GM18507 (cell line): ENCODE results near the gene VPS13C.

Experiments
- DNase-seq: peaks from one replicate; pipeline ENCODE4 v3.0.0; 2011; ENCODE audit warnings: low read depth; ENCODE audit not compliant: insufficient read length; ENCODE audit errors: extremely low spot score
- FAIRE-seq: peaks from 2 replicates; lab custom pipeline; 2011; peaks lifted over from hg19 to GRCh38; lab: Jason Lieb, UNC

VPS13C gene

DNA sequence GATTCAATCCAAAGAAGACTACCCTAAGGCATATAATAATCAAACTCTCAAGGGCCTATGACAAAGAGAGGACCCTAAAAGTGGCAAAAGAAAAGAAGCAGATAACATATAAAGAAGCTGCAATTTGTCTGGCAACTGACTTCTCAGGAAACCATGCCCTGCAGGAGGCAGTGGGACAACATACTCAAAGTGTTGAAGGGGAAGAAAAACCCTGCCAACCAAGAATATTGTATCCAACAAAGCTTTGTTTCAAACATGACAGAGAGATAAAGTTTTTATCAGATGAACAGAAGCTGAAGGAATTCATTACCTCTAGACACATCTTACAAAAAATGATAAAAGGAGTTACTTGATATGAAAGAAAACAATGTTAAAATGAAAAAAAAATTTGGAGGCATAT, 167.1 kb downstream of the VPS13C start:
- no peak for FAIRE-seq

DNA sequence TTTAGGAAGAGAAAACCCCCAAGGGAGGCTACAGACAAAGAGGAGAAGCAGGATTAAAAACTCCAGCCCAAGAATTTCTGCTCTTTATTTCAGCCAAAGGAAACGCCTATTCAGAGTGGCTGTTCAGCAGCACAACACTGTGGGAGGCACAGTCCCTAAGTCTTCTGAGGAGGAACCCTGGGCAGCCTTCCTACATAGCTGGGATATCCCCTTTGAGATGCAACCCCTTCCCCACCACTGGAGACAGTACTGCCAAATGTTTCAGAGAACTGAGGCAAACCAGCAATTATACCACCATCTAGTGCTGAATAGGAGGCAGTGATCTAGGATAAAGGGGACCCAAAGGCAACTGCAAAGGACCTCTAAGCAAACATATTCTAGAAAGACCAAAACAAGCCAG, 168.1 kb downstream of the VPS13C start:
- DNase-seq (no peak), FAIRE-seq (no peak)

More for the DNA sequence above, 167.1 kb downstream of the VPS13C start:
- no peak for DNase-seq

DNA sequence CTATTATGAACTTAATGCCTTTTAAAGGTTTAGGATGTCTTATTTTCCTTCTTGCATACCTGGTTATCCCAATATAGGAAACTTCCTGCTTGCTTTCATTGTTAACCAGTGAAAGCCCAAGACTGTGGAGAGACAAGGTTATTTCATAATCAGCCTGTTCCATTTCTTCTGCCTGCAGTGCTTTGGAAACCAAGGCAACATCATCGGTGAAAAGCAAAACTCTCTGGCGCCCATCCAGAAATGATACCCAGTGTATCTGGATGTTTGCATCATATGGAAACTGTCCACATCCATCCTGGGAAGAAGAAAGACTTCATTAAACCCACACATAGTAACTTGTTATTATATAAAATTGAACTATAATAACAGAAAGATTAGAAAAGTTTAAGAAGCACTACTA, 170.1 kb downstream of the VPS13C start:
- DNase-seq = no peak
- no peak for FAIRE-seq

DNA sequence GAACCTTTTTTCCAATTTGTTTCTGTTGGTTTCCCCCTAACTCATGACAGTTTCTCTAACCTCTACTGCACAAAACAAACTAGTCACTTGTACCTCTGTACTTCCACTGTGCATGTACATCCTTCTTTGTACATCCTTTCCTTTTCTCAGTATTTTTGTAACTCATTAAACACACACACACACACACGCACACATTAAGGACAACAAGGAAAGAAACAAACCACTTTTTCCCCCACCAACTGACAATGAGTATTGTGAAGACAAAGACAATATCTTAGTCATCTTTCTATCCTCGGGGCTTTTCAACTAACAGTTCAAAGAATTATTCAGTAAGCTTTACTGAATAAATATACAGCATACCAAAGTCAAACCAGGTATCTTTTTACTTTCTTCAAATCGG, 170.5 kb downstream of the VPS13C start:
- DNase-seq (no peak), FAIRE-seq (peak; percentile 48)

DNA sequence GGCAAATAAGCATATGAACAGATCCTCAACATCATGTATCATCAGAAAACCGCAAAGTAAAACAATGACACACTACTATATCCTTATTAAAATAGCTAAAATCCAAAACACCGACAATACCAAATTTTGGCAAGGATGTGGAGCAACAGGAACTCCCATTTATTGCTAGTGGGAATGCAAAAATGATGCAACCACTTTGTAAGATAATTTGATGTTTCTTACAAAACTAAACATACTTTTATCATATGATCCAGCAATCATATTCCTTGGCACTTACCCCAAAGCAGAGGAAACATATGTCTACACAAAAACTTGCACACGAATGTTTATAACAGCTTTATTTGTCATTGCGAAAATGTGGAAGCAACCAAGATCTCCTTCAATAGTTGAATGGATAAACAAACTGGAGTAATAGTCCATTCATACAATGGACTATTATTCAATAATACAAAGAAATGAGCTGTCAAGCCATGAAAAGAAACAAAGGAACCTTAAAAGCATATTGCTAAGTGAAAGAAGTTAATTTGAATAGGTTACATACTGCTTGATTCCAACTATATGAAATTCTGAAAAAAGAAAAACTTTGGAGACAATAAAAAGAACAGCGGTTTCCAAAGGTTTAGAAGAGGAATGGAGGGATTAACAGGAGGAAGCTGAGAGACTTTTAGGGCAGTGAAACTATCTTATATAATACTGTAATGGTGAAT, 172.0 kb downstream of the VPS13C start:
- no peak for FAIRE-seq
- DNase-seq = no peak

DNA sequence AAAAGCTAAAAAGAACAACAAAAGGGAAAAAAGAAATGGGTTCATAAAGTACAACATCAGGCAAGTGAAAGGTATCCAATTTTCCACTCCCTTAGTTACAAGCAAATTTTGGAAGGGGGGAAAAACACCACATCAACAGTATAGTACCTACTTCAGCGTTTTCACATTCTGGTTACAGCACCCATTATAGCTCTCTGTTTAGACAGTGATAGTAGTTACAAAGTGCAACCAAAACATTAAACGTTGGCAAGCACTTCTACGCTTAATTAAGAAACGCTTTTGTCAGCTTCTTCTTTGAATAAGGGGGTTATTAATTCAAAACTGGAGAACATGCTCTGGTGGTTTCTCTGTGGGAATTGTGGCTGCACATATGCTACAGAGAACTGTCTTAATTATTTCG, 180.2 kb downstream of the VPS13C start:
- no peak for FAIRE-seq
- DNase-seq = no peak

DNA sequence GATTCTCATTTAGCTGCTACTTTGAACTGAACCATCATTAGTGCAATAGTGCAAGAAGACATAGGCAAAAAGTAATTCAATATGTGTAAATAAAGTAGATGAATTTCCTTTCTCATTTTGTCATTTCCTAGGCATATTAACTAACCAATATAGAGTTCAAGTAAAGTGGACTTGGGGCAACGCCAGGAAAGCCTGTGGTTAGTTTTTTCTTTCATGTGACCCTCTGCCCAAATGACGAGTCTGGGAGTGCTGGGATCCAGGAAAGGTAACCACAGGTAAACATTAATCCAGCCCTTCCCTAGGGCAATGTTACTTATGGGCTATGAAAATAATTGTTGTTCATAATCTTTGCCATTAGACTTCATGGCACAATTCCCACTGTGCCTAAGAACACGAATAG, 181.0 kb downstream of the VPS13C start:
- FAIRE-seq (no peak), DNase-seq (no peak)

DNA sequence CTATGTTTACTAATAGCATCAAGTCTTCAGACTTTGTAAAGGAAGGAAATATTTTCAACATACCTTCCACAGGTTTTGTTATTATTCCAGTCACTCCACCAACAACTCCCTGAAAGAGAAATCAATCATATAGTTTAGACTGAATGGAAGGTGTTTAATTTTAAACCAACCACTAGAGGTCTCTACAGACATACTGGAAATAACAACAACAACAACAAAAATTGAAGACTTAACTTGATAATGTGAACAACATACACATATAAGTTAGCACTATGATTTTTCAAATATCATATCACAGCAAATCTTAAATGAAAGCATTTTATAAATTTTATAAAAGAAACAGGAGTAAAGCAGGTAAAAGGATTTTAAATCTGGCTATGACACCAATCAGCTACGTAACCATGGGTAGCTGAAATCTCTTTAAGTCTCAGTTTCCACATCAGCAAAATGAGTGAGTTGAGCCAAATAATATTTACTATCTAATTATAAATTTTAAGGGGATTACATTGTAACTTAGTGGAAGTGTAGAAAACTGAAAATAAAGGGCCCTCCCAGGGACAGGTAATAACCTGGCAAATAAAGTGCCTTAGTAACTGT, 188.2 kb downstream of the VPS13C start:
- FAIRE-seq (peak; percentile 51), DNase-seq (no peak)

DNA sequence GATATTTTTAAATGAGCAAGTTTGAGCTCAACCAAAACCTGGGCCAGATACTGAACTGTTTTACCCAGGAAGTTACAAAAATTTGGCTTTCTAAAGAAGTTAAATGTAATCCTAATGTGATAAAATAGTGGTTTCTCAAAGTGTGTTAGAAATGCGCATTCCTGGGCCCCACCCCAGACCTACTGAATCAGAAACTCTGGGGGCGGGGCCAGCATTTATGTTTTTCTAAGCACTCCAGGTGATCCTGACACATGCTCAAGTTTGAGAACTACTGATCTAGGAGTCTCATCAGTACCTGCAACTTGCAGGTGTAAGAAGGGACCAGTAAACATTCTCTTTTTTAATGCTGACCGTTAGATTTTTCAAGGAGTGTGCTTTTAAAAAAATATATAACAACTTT, 190.6 kb downstream of the VPS13C start:
- DNase-seq (no peak), FAIRE-seq (no peak)

DNA sequence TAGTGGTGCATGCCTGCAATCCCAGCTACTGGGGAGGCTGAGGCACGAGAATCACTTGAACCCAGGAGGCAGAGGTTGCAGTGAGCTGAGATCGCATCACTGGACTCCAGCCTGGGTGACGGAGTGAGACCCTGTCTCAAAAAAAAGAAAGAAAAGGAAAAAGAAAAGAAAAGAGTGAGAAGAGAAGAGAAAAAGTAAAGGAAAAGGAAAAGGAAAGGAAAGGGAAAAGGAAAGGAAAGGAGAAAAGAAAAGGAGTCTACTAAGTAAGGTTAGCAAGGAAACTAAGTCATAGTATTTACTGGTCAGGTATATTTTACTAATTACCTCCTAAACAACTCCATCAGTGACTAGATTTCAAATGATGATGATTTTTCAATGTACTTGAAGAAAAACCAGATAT, 198.3 kb downstream of the VPS13C start:
- FAIRE-seq (no peak), DNase-seq (no peak)

DNA sequence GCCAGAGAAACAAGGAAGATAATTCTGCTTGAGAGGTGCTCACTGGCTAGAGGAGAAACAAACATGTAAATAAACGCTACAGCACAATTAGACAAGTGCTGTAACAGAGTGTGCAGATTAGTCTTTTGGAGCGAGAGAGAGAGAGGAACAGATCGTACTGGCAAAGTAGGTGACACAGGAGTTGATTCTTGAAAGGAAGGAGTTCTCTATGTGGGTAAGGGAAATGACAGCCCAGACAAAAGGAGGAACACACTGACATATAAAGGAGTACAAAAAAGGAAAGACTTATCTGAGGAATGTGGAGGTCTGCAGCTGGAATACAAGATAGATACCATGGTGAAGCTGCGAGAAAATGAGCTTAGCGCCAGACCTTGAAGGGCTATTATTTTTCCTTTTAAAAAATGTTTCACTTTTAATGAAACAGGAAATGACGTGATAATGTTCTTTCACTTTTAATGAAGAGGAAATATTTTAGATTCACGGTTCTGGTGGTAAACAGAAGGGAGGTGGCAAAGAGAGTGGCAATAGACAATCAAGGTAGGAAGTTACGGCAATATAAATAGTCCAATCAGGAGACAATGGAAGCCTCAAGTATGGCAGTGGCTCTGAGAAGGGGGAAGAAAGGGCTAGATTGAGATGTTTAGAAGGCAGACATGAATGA, 202.9 kb downstream of the VPS13C start:
- DNase-seq = no peak
- peak; percentile 70 for FAIRE-seq

DNA sequence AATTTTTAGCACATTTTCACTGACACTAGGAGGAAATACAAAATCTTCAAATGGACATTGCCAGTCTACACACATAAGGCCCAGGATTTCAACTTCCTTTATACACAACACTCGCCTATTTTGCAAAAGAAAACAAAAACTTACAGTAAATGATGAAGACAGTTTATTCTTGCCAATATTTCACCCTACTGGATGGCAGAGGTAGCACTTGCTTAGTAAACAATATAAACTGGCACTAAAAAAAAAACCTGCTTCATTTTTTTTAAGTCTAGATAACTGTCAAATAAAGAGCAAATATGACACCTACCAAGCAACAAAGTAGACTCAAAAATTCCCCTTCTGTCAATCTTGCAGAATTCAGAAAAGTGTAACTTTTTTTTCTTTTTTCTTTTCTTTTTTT, 204.0 kb downstream of the VPS13C start:
- DNase-seq (no peak), FAIRE-seq (no peak)

DNA sequence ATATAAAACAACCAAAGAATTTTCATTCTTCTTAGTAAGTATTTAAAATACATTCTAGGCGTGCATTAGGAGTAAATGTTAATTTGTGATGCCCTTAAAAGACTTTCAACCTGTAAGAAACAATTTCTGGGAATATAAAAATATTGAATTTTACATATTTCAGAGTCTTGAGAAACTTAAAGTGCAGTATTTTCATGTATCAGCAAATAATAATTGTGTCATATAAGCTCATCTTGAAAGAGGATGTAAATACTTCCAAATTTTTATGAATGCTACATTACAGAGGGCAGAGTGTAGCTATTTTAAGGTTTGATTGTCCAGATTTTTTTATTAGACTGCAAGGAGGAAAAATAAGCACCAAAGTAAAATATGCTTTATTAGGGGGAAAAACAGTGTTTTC, 207.1 kb downstream of the VPS13C start:
- no peak for FAIRE-seq
- DNase-seq = no peak

DNA sequence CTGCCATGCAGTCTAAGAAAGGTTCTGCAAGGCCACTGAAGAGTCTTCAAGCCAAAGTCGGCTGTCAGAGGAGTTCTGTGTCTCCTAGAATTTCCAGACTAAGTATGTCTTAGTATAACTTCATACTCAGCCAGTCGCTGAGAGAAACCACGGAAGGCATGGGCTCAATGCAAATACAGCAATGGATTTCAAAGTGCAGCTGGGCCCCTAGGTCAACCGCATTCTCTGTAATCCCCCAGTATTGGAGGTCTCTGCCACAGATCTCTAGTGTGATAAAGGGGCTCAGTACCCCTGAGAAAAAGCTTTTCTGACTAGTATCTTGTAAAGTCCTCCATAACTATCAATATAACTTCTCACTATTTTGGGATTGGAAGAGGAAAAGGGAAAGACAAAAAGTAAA, 208.3 kb downstream of the VPS13C start:
- DNase-seq = no peak
- no peak for FAIRE-seq

DNA sequence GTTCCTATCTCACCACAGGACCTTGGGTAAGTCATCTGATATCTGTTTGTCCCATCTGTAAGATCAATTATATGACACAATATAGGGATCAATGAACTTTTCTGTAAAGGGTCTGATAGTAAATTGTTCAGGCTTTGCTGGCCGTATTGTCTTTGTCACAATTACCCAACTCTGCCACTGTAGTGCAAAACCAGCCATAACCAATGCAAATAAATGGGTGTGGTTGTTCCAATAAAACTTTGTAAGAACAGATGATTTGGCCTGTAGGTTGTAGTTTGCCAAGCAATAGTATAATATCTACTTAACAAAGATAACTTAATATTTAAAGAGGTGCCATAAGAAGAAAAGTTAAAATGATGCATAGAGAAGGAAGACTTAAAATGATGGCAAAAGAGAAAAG, 210.8 kb downstream of the VPS13C start:
- no peak for FAIRE-seq
- no peak for DNase-seq

DNA sequence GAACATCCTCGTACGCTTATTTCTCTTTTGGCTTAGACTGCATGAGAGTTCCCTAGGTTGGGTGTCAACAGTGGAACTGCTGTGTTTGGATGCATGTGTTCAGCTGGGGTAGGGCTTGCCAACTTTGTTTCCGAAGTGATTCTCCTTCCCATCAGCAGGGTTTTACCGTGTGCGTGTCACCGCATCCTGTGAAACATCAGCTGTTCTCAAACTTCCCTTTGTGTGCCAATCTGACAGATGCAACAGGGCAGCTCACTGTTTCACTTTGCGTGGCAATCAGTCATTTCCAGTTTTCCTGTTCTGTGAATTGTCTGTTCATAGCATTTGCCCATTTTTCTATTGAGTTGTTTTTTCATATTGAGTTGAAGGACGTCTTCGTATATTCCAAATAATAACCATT, 218.8 kb downstream of the VPS13C start:
- DNase-seq = no peak
- no peak for FAIRE-seq

DNA sequence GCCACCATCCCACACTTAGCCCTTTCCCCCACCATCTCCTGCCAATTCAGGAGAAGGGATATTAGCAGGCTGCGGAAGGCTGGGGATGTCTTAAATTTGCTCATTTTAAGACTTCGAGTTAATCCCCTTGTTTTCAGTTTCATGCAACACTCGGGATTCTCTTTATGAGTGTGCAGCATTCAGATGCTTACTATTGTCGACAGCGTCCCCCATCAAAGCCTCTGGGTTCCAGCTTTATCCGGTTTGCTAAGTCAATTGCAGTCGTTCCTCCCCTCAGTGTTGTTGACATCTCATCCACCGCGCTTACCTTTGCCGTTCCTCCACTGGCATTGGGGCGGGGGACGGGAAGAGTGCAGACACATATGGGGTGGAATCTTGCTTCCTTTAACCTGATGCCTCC, 220.2 kb downstream of the VPS13C start:
- no peak for DNase-seq
- no peak for FAIRE-seq

DNA sequence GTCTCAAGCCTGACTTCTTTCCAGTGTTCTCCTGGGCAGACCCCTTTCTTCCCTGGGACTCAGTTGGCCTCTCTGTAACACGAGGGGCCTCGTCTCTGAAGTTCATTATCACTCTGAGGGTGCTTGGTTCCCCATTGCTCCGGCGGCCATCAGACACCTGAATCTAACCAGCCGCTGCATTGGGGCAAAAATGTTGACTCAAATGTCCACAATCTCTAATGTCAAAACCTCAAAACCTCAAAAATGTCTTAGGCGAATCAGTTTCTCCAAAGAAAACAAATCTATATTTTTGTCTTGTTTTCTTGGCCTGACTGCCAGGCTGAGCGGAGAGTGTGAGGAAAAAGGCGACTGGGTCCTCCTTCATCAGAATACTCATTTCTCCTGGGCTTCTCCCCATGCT, 220.7 kb downstream of the VPS13C start:
- FAIRE-seq (no peak), DNase-seq (no peak)

DNA sequence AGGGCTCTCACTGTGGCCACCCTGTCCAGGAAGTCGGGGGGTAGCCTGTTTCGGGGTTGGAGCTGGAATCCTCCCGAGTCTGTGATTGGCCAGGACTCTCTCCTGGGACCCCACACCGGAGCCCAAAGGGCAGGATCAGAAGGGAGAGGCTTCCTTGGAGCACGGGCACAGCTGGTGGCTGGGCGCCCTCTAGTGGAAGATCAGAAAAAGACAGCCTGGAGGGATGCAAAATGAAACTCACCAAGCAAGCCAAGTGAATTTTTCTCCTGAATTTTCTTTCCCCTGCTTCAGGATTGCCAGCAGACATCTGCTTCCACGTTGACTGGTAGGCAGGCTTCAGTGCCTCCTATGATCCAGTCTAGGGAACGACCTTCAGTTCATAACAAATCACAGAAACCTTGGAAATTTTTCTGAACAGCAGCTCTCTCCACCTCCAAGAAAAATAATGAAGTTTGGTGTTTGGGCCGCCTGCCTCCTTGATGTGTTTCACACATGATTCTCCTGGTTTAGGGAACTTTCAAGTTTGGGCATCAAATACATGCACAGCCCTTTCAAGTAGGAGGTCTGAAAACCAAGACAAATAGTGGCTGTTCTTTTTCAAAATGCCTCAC, 224.6 kb downstream of the VPS13C start:
- peak; percentile 35 for FAIRE-seq
- DNase-seq = peak; percentile 23

DNA sequence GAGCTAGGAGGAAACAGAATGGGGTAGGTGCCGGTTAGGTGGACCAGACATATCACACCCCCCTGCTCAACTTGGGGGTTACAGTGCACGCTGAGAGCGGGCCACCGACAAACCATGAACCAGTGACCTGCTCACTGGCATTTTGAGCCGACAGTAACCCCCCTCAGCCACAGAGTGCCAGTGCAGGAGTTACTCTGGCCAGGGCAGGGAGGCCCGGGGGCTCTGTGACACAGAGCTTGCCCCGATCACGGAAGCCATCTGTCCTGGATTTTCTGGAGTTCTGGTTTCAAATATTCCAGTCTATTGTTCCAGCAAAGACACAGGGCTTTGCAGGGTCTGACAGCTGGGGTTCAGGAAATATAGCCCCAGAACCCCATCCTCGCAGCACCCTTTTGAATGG, 225.2 kb downstream of the VPS13C start:
- DNase-seq (no peak), FAIRE-seq (no peak)
